ENCODE measurements around the gene VPS35.
"Not testable (repeated sequence)": the region's sequence is repeated elsewhere in the genome, so short reads cannot be mapped to it uniquely, and the experiment has no call there.

The VPS35 gene

DNA sequence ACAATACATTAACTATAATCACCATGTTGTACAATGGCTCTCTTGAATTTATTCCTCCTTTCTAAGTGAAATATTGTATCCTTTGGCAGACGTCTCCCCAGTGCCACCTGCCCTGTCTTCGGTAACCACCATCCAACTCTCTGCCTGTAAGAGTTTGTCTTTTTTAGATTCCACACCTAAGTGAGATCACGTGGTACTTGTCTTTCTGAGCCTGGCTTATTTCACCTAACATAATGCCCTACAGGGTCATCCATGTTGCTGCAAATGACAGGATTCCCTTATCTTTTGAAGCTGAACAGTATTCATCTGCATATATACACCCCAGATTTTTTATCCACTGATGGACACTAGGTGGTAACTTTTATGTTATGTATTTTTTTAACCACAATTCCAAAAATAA lies 24.7 kb upstream of the VPS35 start:
- in situ Hi-C loops (cut with MboI; ENCODE audit: low sequenced_read_pairs) = no loop called here

DNA sequence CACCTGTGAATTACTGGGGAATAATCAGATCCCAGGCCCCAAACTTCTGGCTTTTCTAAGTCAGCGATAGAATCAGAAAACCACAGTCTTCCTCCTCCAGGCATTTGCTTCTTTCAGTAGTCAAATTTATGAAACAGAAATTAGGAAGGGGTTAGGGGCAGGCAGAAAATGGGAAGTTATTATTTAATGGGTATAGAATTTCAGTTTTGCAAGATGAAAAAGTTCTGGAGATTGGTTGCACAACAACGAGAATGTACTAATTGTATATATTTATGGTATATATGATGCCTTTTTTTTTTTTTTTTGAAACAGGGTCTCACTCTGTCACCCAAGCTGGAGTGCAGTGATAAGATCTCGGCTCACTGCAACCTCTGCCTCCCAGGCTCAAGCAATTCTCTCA lies 23.9 kb upstream of the VPS35 start:
- in situ Hi-C loops (cut with MboI; ENCODE audit: low sequenced_read_pairs) = no loop called here

DNA sequence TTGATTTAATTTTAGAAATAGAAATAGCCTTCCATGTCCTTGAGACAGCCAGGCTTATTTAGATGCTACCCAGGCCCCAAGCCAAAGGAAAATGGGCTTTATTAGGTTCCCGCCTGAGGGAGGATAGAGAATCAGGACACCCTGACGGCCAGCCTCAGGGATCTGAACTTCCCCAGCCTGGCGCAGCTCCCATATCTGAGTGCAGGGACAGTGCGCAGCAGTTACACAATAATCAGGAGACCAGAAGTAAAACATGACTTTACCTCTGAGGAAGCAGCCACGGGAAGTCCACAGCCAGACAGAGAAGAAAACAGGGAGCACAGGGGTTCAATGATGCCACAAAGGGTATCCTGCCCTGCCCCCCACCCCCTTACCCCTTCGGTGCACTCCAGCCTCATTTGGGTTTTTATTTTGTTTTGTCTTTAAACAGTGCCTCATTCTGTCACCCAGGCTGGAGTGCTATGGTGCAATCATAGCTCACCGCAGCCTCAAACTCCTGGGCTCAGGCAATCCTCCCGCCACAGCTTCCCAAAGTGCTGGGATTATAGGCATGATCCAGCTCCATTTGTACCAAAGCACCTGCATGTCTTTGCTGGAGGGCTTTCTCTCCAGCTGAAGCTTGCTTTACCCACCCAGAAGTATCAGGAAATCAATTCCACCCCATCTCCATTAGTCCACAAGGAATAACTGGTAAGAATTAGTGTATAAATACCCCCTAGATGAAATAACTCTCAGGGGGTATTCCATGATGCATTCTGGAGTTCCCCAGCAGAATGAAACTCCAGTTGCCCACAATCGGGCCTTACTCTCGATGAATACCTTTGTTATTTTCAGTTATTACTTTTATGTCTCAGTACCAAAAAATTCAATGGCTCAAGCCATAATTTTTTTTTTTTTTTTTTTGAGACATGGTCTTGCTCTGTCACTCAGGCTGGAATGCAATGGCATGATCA lies 22.4 kb upstream of the VPS35 start:
- in situ Hi-C loops (cut with MboI; ENCODE audit: low sequenced_read_pairs) = no loop called here

DNA sequence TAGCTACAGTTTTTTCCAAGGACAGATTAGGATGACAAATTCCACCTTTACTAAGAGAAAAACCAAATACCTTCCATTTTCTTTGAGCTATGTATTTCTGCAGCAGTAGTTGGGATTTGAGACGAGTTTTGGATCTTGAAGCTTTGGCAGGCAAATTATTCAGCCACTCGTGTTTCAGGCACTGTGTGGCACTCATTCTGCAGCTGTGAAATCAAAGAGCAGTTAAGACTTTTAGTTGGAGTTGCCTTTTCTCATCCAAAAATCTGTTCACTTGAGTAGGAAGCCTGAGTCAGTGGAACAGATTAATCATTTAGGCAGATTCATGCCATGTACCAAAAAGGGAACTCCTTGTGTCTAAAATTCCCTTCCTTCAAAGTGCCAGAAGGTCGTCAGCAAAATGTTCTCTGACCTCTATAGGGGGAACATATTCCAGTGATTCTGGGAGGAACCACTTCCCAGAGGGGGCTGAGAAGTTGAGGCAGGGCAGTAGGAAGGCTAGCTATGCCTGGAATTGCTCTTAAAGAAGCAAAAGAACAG lies 20.6 kb upstream of the VPS35 start:
- in situ Hi-C loops (cut with MboI; ENCODE audit: low sequenced_read_pairs) = no loop called here

DNA sequence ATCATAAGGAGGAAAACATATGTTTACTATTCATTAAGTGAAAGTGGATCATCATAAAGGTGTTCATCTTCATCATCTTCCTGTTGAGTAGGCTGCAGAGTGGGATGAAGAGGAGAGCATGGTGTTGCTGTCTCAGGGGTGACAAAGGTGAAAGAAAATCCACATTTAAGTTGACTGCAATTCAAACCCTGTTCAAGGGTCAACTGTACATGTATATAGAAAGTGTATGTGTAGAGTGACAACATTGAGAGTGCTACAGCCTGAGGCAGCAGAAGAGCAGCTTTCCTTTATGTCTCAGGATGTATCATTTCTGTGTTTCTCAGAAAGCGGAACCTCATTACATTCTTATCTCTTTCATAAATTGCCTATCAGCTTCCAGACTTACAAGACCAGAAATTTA lies 17.7 kb upstream of the VPS35 start:
- in situ Hi-C loops (cut with MboI; ENCODE audit: low sequenced_read_pairs) = no loop called here

DNA sequence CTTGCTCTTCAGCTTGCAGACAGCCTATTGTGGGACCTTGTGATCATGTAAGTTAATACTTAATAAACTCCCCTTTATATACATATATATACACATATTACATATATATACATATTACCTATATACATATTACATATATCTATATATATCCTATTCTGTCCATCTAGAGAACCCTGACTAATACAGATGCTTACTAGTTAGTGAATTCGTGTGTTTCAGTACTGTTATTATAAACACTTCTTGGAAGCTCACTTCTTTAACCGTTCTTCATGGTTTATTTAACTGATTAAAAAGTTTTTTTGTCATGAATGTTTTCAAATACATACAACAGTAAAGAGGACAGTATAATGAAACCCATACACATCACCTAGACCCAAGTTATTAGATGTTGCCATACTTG lies 13.1 kb upstream of the VPS35 start:
- in situ Hi-C loops (cut with MboI; ENCODE audit: low sequenced_read_pairs) = no loop called here

DNA sequence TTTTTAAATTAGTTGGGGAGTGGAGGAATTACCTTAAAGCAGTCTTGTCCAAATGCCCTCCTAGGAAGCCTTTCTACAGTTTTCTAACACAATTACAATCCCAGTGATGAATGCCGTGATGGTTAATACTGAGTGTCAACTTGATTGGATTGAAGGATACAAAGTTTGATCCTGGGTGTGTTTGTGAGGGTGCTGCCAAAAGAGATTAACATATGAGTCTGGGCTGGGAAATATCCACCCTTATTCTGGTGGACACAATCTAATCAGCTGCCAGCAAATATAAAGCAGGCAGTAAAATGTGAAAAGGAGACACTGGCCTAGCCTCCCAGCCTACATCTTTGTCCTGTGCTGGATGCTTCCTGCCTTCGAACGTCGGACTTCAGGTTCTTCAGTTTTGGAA lies 12.6 kb upstream of the VPS35 start:
- in situ Hi-C loops (cut with MboI; ENCODE audit: low sequenced_read_pairs) = no loop called here

DNA sequence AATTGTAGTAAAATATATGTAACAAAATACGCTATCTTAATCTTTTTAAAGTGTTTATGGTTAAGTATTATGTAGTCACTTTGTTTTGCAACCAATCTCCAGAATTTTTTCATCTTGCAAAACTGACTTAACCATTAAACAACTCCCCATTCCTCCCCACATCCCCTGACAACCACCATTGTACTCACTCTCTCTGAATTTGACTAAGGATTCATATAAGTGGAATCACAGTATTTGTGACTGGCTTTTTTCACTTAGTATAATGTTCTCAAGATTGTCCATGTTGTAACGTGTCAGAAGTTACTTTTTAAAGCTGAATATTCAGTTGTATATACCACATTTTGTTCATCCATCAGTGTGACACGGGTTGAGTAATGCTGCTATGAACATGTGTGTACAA lies 11.1 kb upstream of the VPS35 start:
- in situ Hi-C loops (cut with MboI; ENCODE audit: low sequenced_read_pairs) = no loop called here

DNA sequence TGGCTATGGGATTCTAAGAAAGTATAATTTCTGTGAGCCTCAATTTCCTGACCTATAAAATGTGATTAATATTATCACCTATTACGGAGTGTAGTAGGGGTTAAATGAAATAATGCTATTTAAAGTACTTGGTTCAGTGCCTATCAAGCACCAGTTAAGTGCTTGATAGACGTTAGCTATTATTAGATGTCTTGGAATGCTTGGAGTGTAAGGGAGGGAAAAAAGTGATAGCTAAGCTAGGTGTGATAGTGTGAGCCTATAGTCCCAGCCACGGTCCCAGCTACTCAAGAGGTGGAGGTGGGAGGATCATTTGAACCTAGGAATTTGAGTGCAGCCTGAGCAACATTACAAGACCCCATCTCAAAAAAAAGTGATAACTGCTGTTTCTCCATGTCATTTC lies 8.0 kb upstream of the VPS35 start:
- in situ Hi-C loops (cut with MboI; ENCODE audit: low sequenced_read_pairs) = no loop called here

DNA sequence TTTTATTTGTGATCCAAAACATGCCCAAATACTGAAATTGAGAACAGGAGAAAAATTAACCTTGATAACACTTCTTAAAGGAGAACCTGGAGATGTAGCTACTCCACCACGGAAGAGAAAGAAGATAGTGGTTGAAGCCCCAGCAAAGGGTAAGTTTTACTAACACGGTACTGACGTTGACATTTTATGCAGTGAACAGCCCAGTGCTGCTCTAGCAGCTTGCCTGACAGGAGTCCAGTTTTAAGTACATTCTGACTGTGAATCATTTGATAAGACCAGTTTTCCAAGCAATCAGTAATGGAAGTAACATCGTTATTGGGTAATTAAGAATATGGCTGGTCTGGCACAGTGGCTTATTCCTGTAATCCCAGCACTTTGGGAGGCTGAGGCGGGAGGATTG lies 7.0 kb upstream of the VPS35 start:
- in situ Hi-C loops (cut with MboI; ENCODE audit: low sequenced_read_pairs) = no loop called here

DNA sequence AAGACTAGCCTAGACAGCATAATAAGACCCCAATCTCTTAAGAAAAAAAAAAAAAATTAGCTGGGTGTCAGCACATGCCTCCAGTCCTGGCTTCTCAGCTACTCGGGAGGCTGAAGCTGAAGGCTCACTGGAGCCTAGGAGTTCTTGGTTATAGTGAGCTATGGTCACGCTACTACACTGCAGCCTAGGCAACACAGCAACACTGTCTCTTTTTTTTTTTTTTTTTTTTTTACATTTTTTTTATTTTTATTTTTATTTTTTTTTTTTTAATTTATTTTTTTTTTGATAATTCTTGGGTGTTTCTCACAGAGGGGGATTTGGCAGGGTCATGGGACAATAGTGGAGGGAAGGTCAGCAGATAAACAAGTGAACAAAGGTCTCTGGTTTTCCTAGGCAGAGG lies 4.6 kb upstream of the VPS35 start:
- in situ Hi-C loops (cut with MboI; ENCODE audit: low sequenced_read_pairs) = no loop called here

DNA sequence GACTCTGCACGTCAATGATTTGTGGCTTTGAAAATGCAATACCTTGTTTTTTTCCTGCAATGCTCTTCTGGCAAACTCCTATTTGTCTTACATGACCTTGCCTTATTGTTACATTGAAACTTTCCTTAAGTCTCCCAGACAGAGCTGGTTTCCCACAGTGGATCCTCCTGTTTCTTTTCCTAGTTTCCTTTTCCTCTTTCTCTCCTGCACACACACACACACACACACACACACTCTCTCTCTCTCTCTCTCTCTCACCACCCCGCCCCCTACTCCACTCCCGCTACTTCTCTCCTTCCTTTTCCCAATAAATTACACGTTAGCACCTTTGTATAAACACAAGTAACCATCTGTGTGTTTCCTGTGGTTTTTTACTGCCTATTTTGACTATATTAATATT lies 2.7 kb upstream of the VPS35 start:
- in situ Hi-C loops (cut with MboI; ENCODE audit: low sequenced_read_pairs) = no loop called here

DNA sequence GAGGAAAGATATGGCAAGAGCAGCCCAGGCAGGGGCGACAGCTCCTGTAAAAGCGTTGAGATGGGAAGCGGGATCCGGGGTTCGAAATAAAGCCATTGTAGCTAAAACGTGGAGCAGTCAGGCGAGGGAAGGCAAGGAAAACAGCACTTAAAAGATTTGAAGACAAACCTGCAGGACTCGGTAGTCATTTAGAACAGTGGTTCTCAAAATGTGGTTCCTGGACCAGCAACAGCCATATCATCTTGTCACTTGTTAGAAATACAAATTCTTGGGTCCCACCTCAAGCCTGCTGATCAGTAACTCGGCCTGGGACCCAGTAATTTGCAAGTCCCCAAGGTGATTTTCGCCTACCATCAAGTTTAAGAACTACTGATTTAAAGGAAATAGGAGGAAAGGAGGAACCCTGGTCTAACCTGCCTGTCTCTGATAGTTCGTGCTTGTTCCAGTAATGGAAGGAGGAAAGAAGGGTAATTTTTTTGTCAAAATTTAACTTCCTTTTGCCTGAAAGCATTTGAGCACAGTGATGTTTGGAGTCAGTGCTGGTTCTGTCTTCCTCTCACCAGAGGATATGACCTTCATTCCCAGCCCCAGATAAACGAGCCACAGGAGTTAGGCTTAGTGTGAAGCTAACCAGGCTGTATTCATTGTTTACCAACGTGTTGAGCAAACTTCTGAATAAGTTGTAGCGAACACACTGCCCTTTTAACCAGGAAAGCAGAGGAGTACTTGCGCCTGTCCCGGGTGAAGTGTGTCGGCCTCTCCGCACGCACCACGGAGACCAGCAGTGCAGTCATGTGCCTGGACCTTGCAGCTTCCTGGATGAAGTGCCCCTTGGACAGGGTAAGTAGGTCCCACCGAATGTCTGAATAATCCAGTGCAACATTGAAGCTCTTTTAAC lies 1.6 kb upstream of the VPS35 start:
- in situ Hi-C loops (cut with MboI; ENCODE audit: low sequenced_read_pairs) = no loop called here

DNA sequence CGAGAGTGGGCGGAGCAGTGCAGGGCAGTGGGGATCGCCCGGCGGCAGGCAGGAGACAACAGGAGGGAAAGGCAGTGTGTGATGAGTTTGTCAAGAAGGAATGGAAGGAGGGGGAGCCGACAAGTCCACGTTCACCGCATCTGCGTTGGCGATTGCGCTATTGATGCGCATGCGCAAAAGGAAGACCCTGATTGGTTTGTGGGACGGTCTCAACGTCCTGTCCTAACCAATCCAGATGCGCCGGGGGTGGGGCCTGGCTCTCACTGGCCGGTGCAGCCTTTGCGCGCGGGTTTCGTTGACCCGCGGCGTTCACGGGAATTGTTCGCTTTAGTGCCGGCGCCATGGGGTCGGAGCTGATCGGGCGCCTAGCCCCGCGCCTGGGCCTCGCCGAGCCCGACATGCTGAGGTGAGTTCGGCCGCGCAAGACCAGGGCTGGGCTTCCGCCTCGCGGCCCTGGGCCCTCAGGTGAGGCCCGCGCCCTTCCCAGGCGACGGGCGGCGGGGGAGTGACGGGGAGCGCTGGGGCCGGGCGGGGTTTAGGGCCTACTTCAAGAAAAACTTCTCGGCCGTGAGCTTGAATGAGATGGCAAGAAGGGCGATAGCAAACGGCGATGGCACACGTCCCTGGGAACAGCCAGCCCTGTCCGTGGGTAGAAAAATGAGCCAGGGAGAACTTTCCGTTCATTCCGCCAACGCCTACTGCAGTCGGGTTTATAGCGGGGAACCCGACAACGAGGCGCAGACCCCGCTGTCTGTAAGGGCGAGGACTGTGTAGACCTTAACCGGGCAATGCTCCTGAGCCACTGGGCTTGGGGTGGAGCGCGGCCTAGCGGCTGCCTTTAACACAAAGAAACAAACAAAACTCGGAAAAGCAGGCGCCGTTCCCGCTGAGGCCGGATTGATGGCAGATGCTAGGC lies 645 bp upstream of the VPS35 start, which contains the start of gene ORC6:
ORC6 (plus strand) TSS at position 295 of the 916 bp plus-strand sequence; CDS start at position 342, 47 bp downstream.
- in situ Hi-C loops (cut with MboI; ENCODE audit: low sequenced_read_pairs) = no loop called here

DNA sequence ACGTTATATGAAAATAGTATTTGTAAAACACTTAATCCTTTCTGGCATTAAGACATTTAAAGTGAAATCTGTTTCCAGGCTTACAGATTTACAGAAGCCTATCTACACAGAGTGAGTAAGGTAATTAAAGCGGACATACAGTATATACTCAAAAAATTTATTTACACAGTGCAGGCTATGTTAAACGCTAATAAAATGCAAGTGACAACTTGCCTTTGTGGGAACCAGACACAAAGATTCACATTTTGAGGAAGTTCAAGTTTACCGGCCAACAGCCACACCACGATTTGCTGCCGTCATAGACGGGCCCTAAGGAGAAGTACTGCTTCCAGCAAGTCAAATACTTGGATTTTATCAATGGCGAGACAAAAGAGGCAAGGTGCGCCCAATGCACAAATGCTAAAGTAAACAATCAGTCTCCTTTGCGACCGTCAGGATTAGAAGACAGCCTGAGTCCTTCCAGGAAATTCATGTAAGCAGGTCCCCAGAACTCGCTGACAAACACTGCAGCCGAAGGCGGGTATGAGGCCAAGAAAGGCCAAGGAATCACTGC lies 801 bp downstream of the VPS35 start:
- in situ Hi-C loops (cut with MboI; ENCODE audit: low sequenced_read_pairs) = no loop called here

DNA sequence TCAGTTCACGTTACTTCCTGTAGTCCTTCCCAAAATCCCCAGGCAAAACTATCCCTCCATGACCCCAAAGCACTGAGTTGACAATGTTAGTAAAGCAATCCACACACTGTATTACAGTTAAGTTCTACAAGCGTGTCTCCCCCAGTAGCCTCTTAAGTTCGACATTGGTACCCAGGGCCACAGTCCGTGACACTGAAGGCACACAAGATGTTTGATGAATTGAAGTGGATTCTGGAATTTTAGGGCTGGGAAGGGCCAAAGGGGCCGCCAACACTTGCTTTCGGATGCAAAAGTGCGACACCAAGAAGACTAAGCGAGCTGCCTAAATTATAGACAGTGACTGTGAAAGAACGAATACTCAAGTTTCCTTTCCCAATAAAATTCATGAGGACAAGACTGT lies 1.5 kb downstream of the VPS35 start:
- in situ Hi-C loops (cut with MboI; ENCODE audit: low sequenced_read_pairs) = no loop called here

DNA sequence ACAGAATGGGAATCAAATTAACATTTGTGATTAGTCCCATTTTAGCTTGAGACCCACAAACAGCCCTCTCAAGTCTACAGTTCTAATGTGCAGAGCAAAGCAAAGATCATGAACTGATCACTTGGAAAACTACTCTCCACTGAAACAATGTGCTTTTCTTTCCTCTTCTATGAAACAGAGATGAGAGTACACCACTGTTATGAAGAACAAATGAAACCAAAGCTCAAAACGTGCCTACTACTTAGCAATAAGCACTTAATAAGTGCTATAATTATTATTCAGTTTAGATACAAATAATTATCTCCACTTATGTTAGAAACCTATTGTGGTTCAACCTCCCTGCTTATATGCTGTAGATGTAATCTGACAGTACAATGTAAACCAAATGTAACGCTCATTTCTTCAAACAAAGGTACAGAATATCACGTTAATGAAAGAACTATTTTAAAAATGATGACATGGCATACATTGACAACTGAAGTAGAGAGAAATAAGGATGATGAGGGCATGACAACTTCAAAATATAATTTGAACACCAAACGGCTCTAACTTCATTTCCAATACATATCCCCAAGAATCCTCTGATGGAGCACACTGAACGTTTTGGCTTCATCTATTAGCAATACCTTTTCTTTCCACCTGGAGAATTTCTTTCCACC lies 2.0 kb downstream of the VPS35 start:
- in situ Hi-C loops (cut with MboI; ENCODE audit: low sequenced_read_pairs) = no loop called here

DNA sequence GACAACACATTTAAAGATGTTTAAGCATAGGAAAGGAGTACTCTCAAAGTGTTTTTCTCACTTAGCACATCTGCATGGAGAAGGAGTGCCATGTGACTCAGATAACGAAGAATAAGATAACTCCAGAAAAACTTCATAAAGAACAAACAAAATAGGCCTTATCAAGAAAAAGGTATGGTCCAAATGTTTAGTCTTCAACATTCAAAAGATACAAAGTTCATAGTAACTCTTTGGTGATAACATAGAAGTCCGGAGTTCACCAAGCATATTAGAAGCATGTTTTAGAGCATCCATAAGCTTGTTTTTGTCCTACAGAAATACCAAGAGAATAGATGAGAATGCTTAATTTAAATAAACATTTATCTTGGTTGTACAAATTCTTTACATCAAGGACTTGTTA lies 7.1 kb downstream of the VPS35 start:
- in situ Hi-C loops (cut with MboI; ENCODE audit: low sequenced_read_pairs) = not testable (repeated sequence)

DNA sequence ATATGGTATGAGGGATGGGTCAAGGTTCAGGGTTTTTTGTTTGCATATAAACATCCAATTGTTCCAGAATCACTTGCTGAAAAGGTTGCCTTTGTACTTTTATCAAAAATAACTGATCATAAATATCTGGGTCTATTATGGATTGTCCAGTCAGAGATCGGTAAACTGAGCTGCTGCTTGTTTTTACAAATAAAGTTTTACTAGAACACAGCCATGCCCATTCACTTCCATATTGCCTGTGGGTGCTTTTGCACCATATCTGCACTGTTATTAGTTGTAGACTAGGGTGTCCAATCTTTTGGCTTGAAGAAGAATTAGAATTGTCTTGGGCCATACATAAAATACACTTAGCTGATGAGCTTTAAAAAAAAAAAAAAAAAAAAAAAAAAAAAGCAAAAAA lies 11.0 kb downstream of the VPS35 start:
- in situ Hi-C loops (cut with MboI; ENCODE audit: low sequenced_read_pairs) = not testable (repeated sequence)
